Measurements from ENCODE around the gene THADA. TPM values are rescaled to one million over a fixed set of nuclear protein-coding genes. Genes with fewer than 3 reads are reported as not detected.

The THADA gene
- total RNA-seq, 4 donors from 2014 or later: 31.2 to 68.8 (median 54.9) TPM

GRCh38 chr2:43420389-43420801 is 175.4 kb downstream of the THADA start:
- Histone ChIP-seq H3K4me1 (peaks cover 17 to 25% of the 10 kb centered on the region in 2 donors), H3K36me3 (no peaks in the 10 kb centered on the region), H3K27ac (peak overlapping the region; percentile 84 to 87), H3K27me3 (no peaks in the 10 kb centered on the region), H3K9me3 (no peaks in the 10 kb centered on the region), H3K4me3 (no peak overlapping the region)
- TF ChIP-seq POLR2A (IDR thresholded peaks at IDR 0.05): no peak
- TF ChIP-seq CTCF (IDR thresholded peaks at IDR 0.05): no peak
- no peak for DNase-seq
- intact Hi-C loops (cut with DNase I; ENCODE audit: low total_unique reads): no loop called here

GRCh38 chr2:43419876-43420275 is 176.0 kb downstream of the THADA start:
- Histone ChIP-seq H3K27me3 (no peaks in the 10 kb centered on the region), H3K4me1 (peaks cover 17 to 25% of the 10 kb centered on the region in 2 donors), H3K4me3 (no peak overlapping the region), H3K9me3 (no peaks in the 10 kb centered on the region), H3K27ac (peak overlapping the region; percentile 84 to 87), H3K36me3 (no peaks in the 10 kb centered on the region)
- no peak for DNase-seq
- TF ChIP-seq POLR2A (IDR thresholded peaks at IDR 0.05) (no peak), CTCF (IDR thresholded peaks at IDR 0.05) (no peak)
- intact Hi-C loops (cut with DNase I; ENCODE audit: low total_unique reads): loop anchor here (10.0 kb wide), 1 partner anchor 65 kb away; no protein-coding TSS in a partner anchor

- no peak for DNase-seq
- intact Hi-C loops (cut with DNase I; ENCODE audit: low total_unique reads): loop anchor here (10.0 kb wide), 1 partner anchor 64 kb away; no protein-coding TSS in a partner anchor
- peak overlapping the region; percentile 2 to 84 for H3K27ac ChIP-seq
- TF ChIP-seq POLR2A (IDR thresholded peaks at IDR 0.05) (no peak), CTCF (IDR thresholded peaks at IDR 0.05) (no peak)
- no peak overlapping the region for H3K4me3 ChIP-seq
- peaks cover 13 to 27% of the 10 kb centered on the region in 2 donors for H3K4me1 ChIP-seq
- no peaks in the 10 kb centered on the region for H3K36me3 ChIP-seq
- no peaks in the 10 kb centered on the region for H3K9me3 ChIP-seq
- no peaks in the 10 kb centered on the region for H3K27me3 ChIP-seq
These were observed 176.6 kb downstream of the THADA start for GRCh38 chr2:43419243-43419642.

- intact Hi-C loops (cut with DNase I; ENCODE audit: low total_unique reads): loop anchor here (10.0 kb wide), 1 partner anchor 64 kb away; no protein-coding TSS in a partner anchor
- Histone ChIP-seq H3K4me3 (no peak overlapping the region), H3K4me1 (peaks cover 12 to 28% of the 10 kb centered on the region in 2 donors), H3K9me3 (no peaks in the 10 kb centered on the region), H3K36me3 (no peaks in the 10 kb centered on the region), H3K27ac (peak overlapping the region; percentile 2 to 84), H3K27me3 (no peaks in the 10 kb centered on the region)
- no peak for TF ChIP-seq CTCF (IDR thresholded peaks at IDR 0.05)
- TF ChIP-seq POLR2A (IDR thresholded peaks at IDR 0.05): no peak
- DNase-seq: no peak
These were observed 177.2 kb downstream of the THADA start for GRCh38 chr2:43418680-43419079.

- Histone ChIP-seq H3K27me3 (no peaks in the 10 kb centered on the region), H3K27ac (peak overlapping the region in 1 of 2 donors; percentile 84), H3K4me3 (no peak overlapping the region), H3K9me3 (no peaks in the 10 kb centered on the region), H3K4me1 (peaks cover 0 to 24% of the 10 kb centered on the region in 2 donors), H3K36me3 (no peaks in the 10 kb centered on the region)
- DNase-seq: no peak
- intact Hi-C loops (cut with DNase I; ENCODE audit: low total_unique reads): loop anchor here (10.0 kb wide), 1 partner anchor 62 kb away; no protein-coding TSS in a partner anchor
- TF ChIP-seq CTCF (IDR thresholded peaks at IDR 0.05): no peak
- no peak for TF ChIP-seq POLR2A (IDR thresholded peaks at IDR 0.05)
These were observed 178.5 kb downstream of the THADA start for GRCh38 chr2:43417300-43417699.
